Naive thymus-derived CD4-positive, alpha-beta T cell (primary cell): ENCODE results near the gene ERN1. TPM values are rescaled to one million over a fixed set of nuclear protein-coding genes. Genes with fewer than 3 reads are reported as not detected.
A peak's percentile ranks its signal among the peaks of the same experiment; 100 is the strongest.

Experiments
- ATAC-seq: fragments of 150-1000 bp; cut with Tn5 transposase; 2 replicates; pipeline ENCODE4 v1.10.0; 2021; ENCODE audit warnings: mild to moderate bottlenecking, moderate library complexity
- CTCF ChIA-PET: fragments of 350-600 bp; sonication (Branson Sonifier 250); formaldehyde crosslinking; loops from one replicate; lab custom pipeline; 2021; ENCODE audit warnings: antibody characterized with exemption; lab: Charles Lee
- POLR2A ChIA-PET: fragments of 350-600 bp; sonication (Branson Sonifier 250); formaldehyde crosslinking; loops from one replicate; lab custom pipeline; 2021; ENCODE audit warnings: antibody characterized with exemption, inconsistent platforms; lab: Charles Lee
- DNase-seq, 9 donors: peaks; one replicate each; pipeline versions ENCODE4 v3.0.0 to v3.0.0-alpha.2; 2020 to 2022; ENCODE audit warnings: mixed read lengths in 1 of 9
- H3K27ac ChIP-seq: one replicate; pipeline ENCODE4 v1.7.0; 2013; ENCODE audit warnings: mild to moderate bottlenecking, low read depth, low read length, moderate library complexity
- H3K27me3 ChIP-seq, 2 donors: one replicate each; pipeline ENCODE4 v1.7.0; 2013; ENCODE audit warnings: low read length in 2 of 2, mild to moderate bottlenecking in 2 of 2, moderate library complexity in 2 of 2; ENCODE audit not compliant: control insufficient read depth in 2 of 2, insufficient read depth in 2 of 2
- H3K36me3 ChIP-seq, 3 experiments: 1 replicate in 2 of 3; 2 replicates in 1 of 3; pipeline ENCODE4 v1.7.0; 2013; ENCODE audit warnings: low read length in 3 of 3, mild to moderate bottlenecking in 3 of 3, moderate library complexity in 1 of 3; ENCODE audit not compliant: insufficient read depth in 3 of 3, control insufficient read depth in 2 of 3
- H3K4me1 ChIP-seq, 2 donors: one replicate each; pipeline ENCODE4 v1.7.0; 2013; ENCODE audit warnings: low read length in 2 of 2, mild to moderate bottlenecking in 2 of 2, moderate library complexity in 1 of 2; ENCODE audit not compliant: control insufficient read depth in 2 of 2, insufficient read depth in 2 of 2
- H3K4me3 ChIP-seq: 2 replicates; pipeline ENCODE4 v1.7.0; 2013; ENCODE audit warnings: mild to moderate bottlenecking, low read length
- H3K9me3 ChIP-seq, 3 experiments: 1 replicate in 2 of 3; 2 replicates in 1 of 3; pipeline ENCODE4 v1.7.0; 2013; ENCODE audit warnings: low read length in 3 of 3; ENCODE audit not compliant: control insufficient read depth in 2 of 3
- H3K27ac Mint-ChIP-seq, 9 donors: one replicate each; pipeline ENCODE4 v1.8.0; 2020 to 2022; ENCODE audit warnings: mixed read lengths in 9 of 9, mild to moderate bottlenecking in 8 of 9, moderate library complexity in 5 of 9, inconsistent platforms in 2 of 9
- H3K27me3 Mint-ChIP-seq, 5 donors: one replicate each; pipeline ENCODE4 v1.8.0; 2021 to 2022; ENCODE audit warnings: mixed read lengths in 5 of 5, mild to moderate bottlenecking in 1 of 5
- H3K36me3 Mint-ChIP-seq, 5 donors: one replicate each; pipeline ENCODE4 v1.8.0; 2020 to 2022; ENCODE audit warnings: mixed read lengths in 5 of 5, mild to moderate bottlenecking in 3 of 5, inconsistent platforms in 1 of 5
- H3K4me1 Mint-ChIP-seq, 7 donors: one replicate each; pipeline ENCODE4 v1.8.0; 2020 to 2022; ENCODE audit warnings: mixed read lengths in 7 of 7, mild to moderate bottlenecking in 3 of 7, inconsistent platforms in 1 of 7
- H3K4me3 Mint-ChIP-seq, 10 donors: one replicate each; pipeline ENCODE4 v1.8.0; 2020 to 2022; ENCODE audit warnings: mild to moderate bottlenecking in 10 of 10, mixed read lengths in 10 of 10, moderate library complexity in 6 of 10, inconsistent platforms in 2 of 10
- H3K9me3 Mint-ChIP-seq, 11 donors: one replicate each; pipeline ENCODE4 v1.8.0; 2020 to 2022; ENCODE audit warnings: mixed read lengths in 11 of 11, mild to moderate bottlenecking in 4 of 11, inconsistent platforms in 1 of 11, moderate library complexity in 1 of 11
- intact Hi-C, 2 donors: fragments of 100-400 bp; cut with micrococcal nuclease; formaldehyde crosslinking; loops; one replicate each; pipeline ENCODE4 v1.15.1; 2023
- polyA plus RNA-seq, 2 donors: library from polyadenylated mRNA; unstranded; fragments of 300-500 nt; fragmentation: Illumina TruSeq; gene quantifications; one replicate each; pipeline ENCODE4 v1.2.3, GENCODE V29; 2021
- total RNA-seq, 6 experiments: library from RNA in 5 of 6; stranded (reverse) in 5 of 6; gene quantifications; 1 replicate in 5 of 6; 2 replicates in 1 of 6; pipeline ENCODE4 v1.2.3 and lab custom pipeline; 2021 to 2026

ERN1 gene
- total and polyA plus RNA-seq, 7 experiments from 2014 or later, result 15.7 to 110 (median 60.3) TPM

- no peak overlapping the region for H3K27ac ChIP-seq
- Mint-ChIP-seq H3K36me3 (no peaks in the 10 kb centered on the region), H3K27ac (peak overlapping the region in 1 of 9 donors; percentile 27), H3K27me3 (peaks cover 0 to 3% (median 0%) of the 10 kb centered on the region in 5 donors), H3K9me3 (no peaks in the 10 kb centered on the region), H3K4me3 (no peak overlapping the region), H3K4me1 (peaks cover 9 to 25% (median 19%) of the 10 kb centered on the region in 7 donors)
- no peaks in the 10 kb centered on the region for H3K36me3 ChIP-seq
- no peak overlapping the region for H3K4me3 ChIP-seq
- H3K27me3 ChIP-seq, result no peaks in the 10 kb centered on the region
- POLR2A ChIA-PET, result interaction anchor here (0.7 to 9.0 kb wide), 4 partner anchors 11 to 107 kb away, joined by 3 to 173 read pairs (median 80); no protein-coding TSS in a partner anchor
- intact Hi-C loops, result loop anchor here (2.0 to 5.0 kb wide), 3 partner anchors 127 to 224 kb away; partner anchors contain the start of genes CSHL1 (in 1 of the 2) and TEX2 (in 1 of the 2)
- CTCF ChIA-PET, result interaction anchor here (1.3 to 7.7 kb wide), 7 partner anchors 51 to 216 kb away, joined by 5 to 289 read pairs (median 13); partner anchors contain the start of gene GH1
- H3K9me3 ChIP-seq, result no peaks in the 10 kb centered on the region
- ATAC-seq (no peak), DNase-seq (no peak)
- peaks cover 12 to 14% of the 10 kb centered on the region in 2 donors for H3K4me1 ChIP-seq
Measured at GRCh38 chr17:64135000-64135399, 5.1 kb upstream of the ERN1 start.

DNA sequence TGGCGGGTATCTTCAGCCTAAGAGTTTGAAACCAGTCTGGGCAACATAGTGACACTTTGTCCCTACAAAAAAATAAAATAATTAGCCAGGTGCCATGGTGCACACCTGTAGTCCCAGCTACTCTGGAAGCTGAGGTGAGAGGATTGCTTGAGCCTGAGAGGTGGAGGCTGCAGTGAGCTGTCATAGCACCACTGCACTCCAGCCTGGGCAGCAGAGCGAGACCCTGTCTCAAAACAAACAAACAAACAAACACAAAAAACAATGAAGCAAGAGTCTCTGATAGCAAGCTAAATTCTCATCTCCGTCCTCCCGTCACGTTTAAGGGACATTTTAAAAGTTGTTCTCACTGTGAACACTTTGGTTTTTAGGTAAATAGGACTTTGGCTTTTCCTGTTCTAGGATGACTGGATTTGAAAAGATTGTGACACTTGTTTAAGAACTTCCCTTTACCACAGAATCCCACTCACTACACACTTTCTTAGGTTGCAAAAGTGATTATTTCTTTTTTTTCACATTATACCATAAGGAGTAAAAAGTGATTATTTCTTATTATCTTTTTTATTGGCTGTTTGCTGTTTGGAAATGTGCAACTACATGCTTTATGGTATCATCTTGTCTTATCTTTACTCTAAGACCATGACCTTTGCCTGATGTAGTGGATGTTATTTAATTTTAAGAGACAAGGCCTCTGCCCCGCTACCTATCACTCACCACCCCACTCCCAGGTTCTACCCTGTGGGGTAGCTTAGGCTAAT lies 4.4 kb upstream of the ERN1 start:
- Histone ChIP-seq H3K27me3 (no peaks in the 10 kb centered on the region), H3K4me3 (no peak overlapping the region), H3K27ac (no peak overlapping the region), H3K9me3 (no peaks in the 10 kb centered on the region), H3K36me3 (no peaks in the 10 kb centered on the region), H3K4me1 (peaks cover 12 to 14% of the 10 kb centered on the region in 2 donors)
- Mint-ChIP-seq H3K9me3 (no peaks in the 10 kb centered on the region), H3K4me1 (peaks cover 9 to 25% (median 19%) of the 10 kb centered on the region in 7 donors), H3K4me3 (no peak overlapping the region), H3K27me3 (peaks cover 0 to 3% (median 0%) of the 10 kb centered on the region in 5 donors), H3K36me3 (no peaks in the 10 kb centered on the region), H3K27ac (peak overlapping the region in 1 of 9 donors; percentile 27)
- no peak for DNase-seq
- POLR2A ChIA-PET, result interaction anchor here (0.7 to 9.0 kb wide), 14 partner anchors 9 to 916 kb away, joined by 3 to 173 read pairs (median 6); partner anchors contain the start of gene ICAM2
- CTCF ChIA-PET, result interaction anchor here (0.7 to 7.7 kb wide), 40 partner anchors 8 to 230 kb away, joined by 3 to 289 read pairs (median 6); partner anchors contain the start of genes CSHL1, GH1 and ICAM2
- no peak for ATAC-seq
- intact Hi-C loops, result loop anchor here (2.0 to 5.0 kb wide), 3 partner anchors 128 to 224 kb away; partner anchors contain the start of genes CSHL1 (in 1 of the 2) and TEX2 (in 1 of the 2)

DNA sequence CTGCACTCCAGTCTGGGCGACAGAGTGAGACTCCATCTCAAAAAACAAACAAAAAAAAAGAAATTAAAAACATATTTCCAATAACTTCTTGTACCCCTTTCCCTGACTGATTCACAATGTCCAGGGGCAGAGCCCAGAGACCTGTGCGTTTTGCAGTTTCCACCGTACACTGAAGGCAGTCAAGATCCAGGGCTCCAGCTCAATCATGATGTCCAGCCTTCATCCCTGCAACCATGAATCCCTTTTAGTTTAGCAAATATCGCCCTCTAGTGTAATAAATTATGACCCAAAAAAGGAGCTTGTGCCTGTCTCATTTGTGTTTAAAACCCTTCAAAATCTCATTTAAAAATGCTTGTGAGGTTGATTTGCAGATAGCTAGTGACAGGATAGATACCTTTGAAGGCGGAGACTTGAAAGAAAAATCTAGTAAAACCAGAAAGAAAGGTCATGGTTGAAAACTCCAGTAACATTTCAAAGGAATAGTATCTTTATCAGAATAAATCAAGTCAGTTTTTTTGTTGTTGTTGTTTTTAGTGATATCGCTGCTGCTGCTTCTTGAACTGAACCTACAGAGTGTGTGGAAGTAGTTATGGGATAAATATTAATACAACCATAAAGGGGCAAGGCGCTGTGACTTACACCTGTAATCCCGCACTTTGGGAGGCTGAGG lies 3.7 kb upstream of the ERN1 start:
- intact Hi-C loops, result loop anchor here (1.0 to 5.0 kb wide), 8 partner anchors 70 to 223 kb away; partner anchors contain the start of genes CSHL1 (in 2 of the 2), GH1 (in 1 of the 2) and TEX2 (in 1 of the 2)
- H3K4me3 Mint-ChIP-seq, result no peak overlapping the region

GRCh38 chr17:64131606-64132270 lies 1.8 kb upstream of the ERN1 start:
- ATAC-seq, result no peak
- peak overlapping the region; percentile 69 for H3K4me3 ChIP-seq
- intact Hi-C loops, result loop anchor here (2.0 to 5.0 kb wide), 6 partner anchors 49 to 213 kb away; partner anchors contain the start of genes GH1 (in 1 of the 2), ICAM2 (in 1 of the 2) and TEX2 (in 1 of the 2)

More for the DNA sequence above, 3.7 kb upstream of the ERN1 start:
- CTCF ChIA-PET, result interaction anchor here (0.7 to 7.7 kb wide), 49 partner anchors 9 to 298 kb away, joined by 3 to 289 read pairs (median 5); partner anchors contain the start of genes CD79B, CSHL1, GH1 and ICAM2
- POLR2A ChIA-PET, result interaction anchor here (0.6 to 9.0 kb wide), 20 partner anchors 8 to 917 kb away, joined by 3 to 173 read pairs (median 4); partner anchors contain the start of gene ICAM2
- peaks cover 14 to 30% (median 25%) of the 10 kb centered on the region in 7 donors for H3K4me1 Mint-ChIP-seq
- H3K4me3 ChIP-seq, result no peak overlapping the region
- H3K36me3 ChIP-seq, result no peaks in the 10 kb centered on the region
- peak in 6 of 9 donors; percentile 39 to 63 (median 58) for DNase-seq
- no peaks in the 10 kb centered on the region for H3K9me3 ChIP-seq
- H3K36me3 Mint-ChIP-seq, result peaks cover 0 to 5% (median 0%) of the 10 kb centered on the region in 5 donors
- H3K27me3 ChIP-seq, result no peaks in the 10 kb centered on the region
- peaks cover 12 to 14% of the 10 kb centered on the region in 2 donors for H3K4me1 ChIP-seq
- peak overlapping the region in 2 of 9 donors; percentile 36 to 60 for H3K27ac Mint-ChIP-seq
- no peak for ATAC-seq
- H3K27ac ChIP-seq, result no peak overlapping the region
- H3K9me3 Mint-ChIP-seq, result no peaks in the 10 kb centered on the region
- H3K27me3 Mint-ChIP-seq, result peaks cover 0 to 3% (median 0%) of the 10 kb centered on the region in 5 donors

DNA sequence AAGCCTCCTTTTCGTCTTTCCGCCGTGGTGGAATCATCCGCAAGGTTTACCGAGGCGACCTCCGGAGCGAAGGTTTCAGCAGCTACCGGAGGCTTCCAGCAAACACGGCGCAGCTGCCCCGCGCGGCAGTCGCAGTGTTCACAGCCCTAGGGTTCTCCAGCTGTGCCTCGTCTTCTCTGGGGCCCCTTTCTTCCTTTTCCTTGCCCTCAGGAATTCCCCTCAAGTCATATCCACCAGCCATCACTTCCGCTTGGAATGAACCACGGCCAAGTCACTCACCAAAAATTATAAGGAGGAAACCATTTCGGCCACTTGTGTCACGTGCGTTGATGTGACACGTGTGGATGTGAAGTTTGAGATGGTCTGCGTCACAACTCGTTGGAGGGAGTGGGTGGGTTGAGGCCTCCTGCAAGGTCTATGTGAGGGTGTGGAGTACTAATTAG lies 636 bp upstream of the ERN1 start:
- peak; percentile 48 for ATAC-seq
- Histone ChIP-seq H3K4me3 (peak overlapping the region; percentile 69), H3K9me3 (no peaks in the 10 kb centered on the region), H3K36me3 (no peaks in the 10 kb centered on the region), H3K27ac (peak overlapping the region; percentile 77), H3K27me3 (no peaks in the 10 kb centered on the region), H3K4me1 (peaks cover 12 to 32% of the 10 kb centered on the region in 2 donors)
- Mint-ChIP-seq H3K4me1 (peaks cover 24 to 52% (median 49%) of the 10 kb centered on the region in 7 donors), H3K4me3 (peak overlapping the region; percentile 81 to 90 (median 88)), H3K27me3 (no peaks in the 10 kb centered on the region), H3K36me3 (peaks cover 0 to 28% (median 0%) of the 10 kb centered on the region in 5 donors), H3K9me3 (no peaks in the 10 kb centered on the region), H3K27ac (peak overlapping the region; percentile 83 to 98 (median 93))
- ChIA-PET POLR2A (interaction anchor here (0.7 to 9.0 kb wide), 33 partner anchors 9 to 375 kb away, joined by 3 to 173 read pairs (median 4); partner anchors contain the start of genes CEP95, DDX5 and ICAM2), CTCF (interaction anchor here (0.6 to 7.7 kb wide), 18 partner anchors 9 to 210 kb away, joined by 3 to 289 read pairs (median 5); partner anchors contain the start of genes CD79B and ICAM2)
- intact Hi-C loops, result loop anchor here (1.0 to 5.0 kb wide), 15 partner anchors 9 to 376 kb away; partner anchors contain the start of genes CEP95 (in 2 of the 2), DDX5 (in 2 of the 2), ICAM2 (in 2 of the 2) and TEX2 (in 1 of the 2)
- no peak for DNase-seq

More at GRCh38 chr17:64131606-64132270, 1.8 kb upstream of the ERN1 start:
- H3K36me3 ChIP-seq, result no peaks in the 10 kb centered on the region
- H3K4me1 ChIP-seq, result peaks cover 12 to 21% of the 10 kb centered on the region in 2 donors
- DNase-seq, result no peak
- POLR2A ChIA-PET, result interaction anchor here (0.5 to 9.0 kb wide), 19 partner anchors 10 to 260 kb away, joined by 3 to 173 read pairs (median 5); partner anchors contain the start of gene ICAM2
- Mint-ChIP-seq H3K36me3 (peaks cover 0 to 17% (median 0%) of the 10 kb centered on the region in 5 donors), H3K4me1 (peaks cover 21 to 40% (median 38%) of the 10 kb centered on the region in 7 donors), H3K9me3 (no peaks in the 10 kb centered on the region), H3K27me3 (no peaks in the 10 kb centered on the region), H3K27ac (peak overlapping the region in 5 of 9 donors; percentile 5 to 98 (median 93)), H3K4me3 (peak overlapping the region in 3 of 10 donors; percentile 16 to 88 (median 87))
- H3K27me3 ChIP-seq, result no peaks in the 10 kb centered on the region
- CTCF ChIA-PET, result interaction anchor here (0.7 to 7.7 kb wide), 18 partner anchors 10 to 221 kb away, joined by 3 to 289 read pairs (median 7); partner anchors contain the start of genes CD79B, CSHL1 and ICAM2
- H3K27ac ChIP-seq, result no peak overlapping the region
- H3K9me3 ChIP-seq, result no peaks in the 10 kb centered on the region
